Measurements from ENCODE around the gene SPTB. TPM values are rescaled to one million over a fixed set of nuclear protein-coding genes. Genes with fewer than 3 reads are reported as not detected.

SPTB gene
- total and polyA plus RNA-seq, 9 of the 15 experiments (the other 6 are each of a cell fraction or from before 2014, with no cell fraction given), result 0.21 to 45.9 (median 11.7) TPM

DNA sequence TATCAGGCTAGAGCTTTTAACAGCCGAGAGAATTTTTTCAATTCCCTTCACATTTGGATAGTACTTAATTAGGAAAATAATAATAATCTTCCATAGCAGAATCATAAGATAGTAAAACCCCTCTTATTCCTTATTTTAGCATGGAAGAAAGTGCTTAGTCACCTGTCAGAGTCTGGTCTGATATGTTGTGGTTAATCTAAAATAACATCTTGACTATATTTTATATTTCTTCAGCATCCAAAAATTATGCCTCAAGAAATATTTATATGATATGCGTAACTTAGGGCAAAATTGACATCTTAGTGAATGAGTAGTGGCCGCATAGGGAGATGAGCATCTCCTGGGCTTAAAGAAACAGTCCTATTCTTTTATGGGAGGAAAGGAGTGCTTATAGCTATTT lies 47.3 kb upstream of the SPTB start:
- no peak for TF ChIP-seq ZNF12 (CRISPR knock-in tag; IDR thresholded peaks at IDR 0.05)
- TF ChIP-seq NFE2L1 (tag; IDR thresholded peaks at IDR 0.05; ENCODE audit: borderline replicate concordance, low read depth), result 0 out of 2 replicates have a peak, but pooled peaks have one; percentile 15
- TF ChIP-seq ZNF778 (CRISPR knock-in tag; IDR thresholded peaks at IDR 0.05), result no peak
- TF ChIP-seq NFE2 (IDR thresholded peaks at IDR 0.05; ENCODE audit: low read depth), result peak; percentile 39; the same call in 1 of the 2 replicates
- TF ChIP-seq MAFG (tag; conservative IDR thresholded peaks at IDR 0.05), result peak; percentile 46
- Histone ChIP-seq H3K9ac (ENCODE audit: insufficient read depth in 1 of 2, low read depth in 2 of 2, low read length in 2 of 2) (no peak overlapping the region), H3K9me1 (ENCODE audit: control insufficient read depth, insufficient read depth, low read length) (no peaks in the 10 kb centered on the region), H3K79me2 (ENCODE audit: control insufficient read depth, insufficient read depth, low read length) (peaks cover under 1% of the 10 kb centered on the region; the same call in 1 of the 3 replicates), H3K4me1 (replicated peaks in 1 of 2; ENCODE audit: control insufficient read depth in 2 of 2, insufficient read depth in 2 of 2, low read length in 2 of 2) (no peaks in the 10 kb centered on the region), H4K20me1 (replicated peaks; ENCODE audit: control insufficient read depth, insufficient read depth, low read length) (no peaks in the 10 kb centered on the region), H3K9me3 (replicated peaks; ENCODE audit: control insufficient read depth, insufficient read depth, low read depth, low read length) (no peaks in the 10 kb centered on the region), H3K4me3 (no peak overlapping the region), H3K27me3 (ENCODE audit: control insufficient read depth in 2 of 2, insufficient read depth in 2 of 2, low read length in 2 of 2) (no peaks in the 10 kb centered on the region), H3K27ac (ENCODE audit: extremely low read depth, low read depth, low read length) (no peak overlapping the region), H3K4me2 (ENCODE audit: insufficient read depth, low read length) (no peak overlapping the region), H3K36me3 (ENCODE audit: control insufficient read depth, insufficient read depth, low read length) (peaks cover 62% of the 10 kb centered on the region; the same call in 2 of the 3 replicates), H2AFZ (ENCODE audit: low read depth, low read length) (no peak overlapping the region)
- CTCF ChIA-PET (ENCODE audit: low intra/inter-chr PET ratio), result no interaction called here
- 90% methylated on average over 3 of the region's 3 CpGs for WGBS (ENCODE audit: insufficient coverage, low coverage, missing lambda C conversion rate)
- ATAC-seq, result no peak
- no TSS peak for BruUV-seq (replicated peaks)
- DNase-seq (ENCODE audit: extremely low read depth in 1 of 4, low spot score in 3 of 4), result no peak
- intact Hi-C loops (cut with micrococcal nuclease), result no loop called here
- FAIRE-seq, result no peak
- in situ Hi-C loops (cut with MboI), result no loop called here
- POLR2A ChIA-PET, result interaction anchor here (0.6 to 2.5 kb wide), 3 partner anchors 10 to 497 kb away, joined by 3 to 10 read pairs (median 5); partner anchors contain the start of gene CHURC1

DNA sequence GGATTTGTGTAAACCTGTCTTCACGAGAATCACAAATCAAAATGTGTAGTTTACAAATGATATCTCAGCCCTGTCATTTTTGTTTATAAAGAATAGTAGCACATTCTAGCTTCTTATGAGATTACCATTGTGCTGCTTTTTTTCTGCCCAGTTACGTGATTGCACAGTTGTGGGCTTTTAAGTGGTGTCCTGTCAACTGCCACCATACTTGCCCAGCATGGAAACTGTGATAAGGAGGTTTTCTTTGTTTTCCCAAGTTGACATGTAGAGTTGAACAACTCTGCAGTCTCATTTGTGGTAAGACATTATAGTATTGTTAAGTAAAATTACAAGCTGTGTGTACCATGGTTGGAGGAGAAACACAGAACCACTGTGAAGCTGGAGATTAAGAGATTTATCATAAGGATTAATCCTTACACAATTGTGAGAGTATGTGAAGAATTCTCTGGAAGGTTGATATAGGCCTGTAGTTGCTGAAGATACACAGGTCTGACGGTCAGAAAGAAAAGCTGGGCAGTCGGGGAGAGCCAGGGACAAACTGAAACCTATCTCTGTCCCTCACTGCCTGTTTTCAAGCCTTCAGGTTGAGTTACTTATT lies 46.8 kb upstream of the SPTB start:
- H3K27ac ChIP-seq (ENCODE audit: extremely low read depth, low read depth, low read length), result no peak overlapping the region
- H3K9ac ChIP-seq (ENCODE audit: insufficient read depth in 1 of 2, low read depth in 2 of 2, low read length in 2 of 2), result no peak overlapping the region
- H3K9me1 ChIP-seq (ENCODE audit: control insufficient read depth, insufficient read depth, low read length), result no peaks in the 10 kb centered on the region
- no peaks in the 10 kb centered on the region for H3K9me3 ChIP-seq (replicated peaks; ENCODE audit: control insufficient read depth, insufficient read depth, low read depth, low read length)
- intact Hi-C loops (cut with micrococcal nuclease) (no loop called here), in situ Hi-C loops (cut with MboI) (no loop called here)
- H4K20me1 ChIP-seq (replicated peaks; ENCODE audit: control insufficient read depth, insufficient read depth, low read length), result no peaks in the 10 kb centered on the region
- H3K4me1 ChIP-seq (replicated peaks in 1 of 2; ENCODE audit: control insufficient read depth in 2 of 2, insufficient read depth in 2 of 2, low read length in 2 of 2), result no peaks in the 10 kb centered on the region
- H2AFZ ChIP-seq (ENCODE audit: low read depth, low read length), result no peak overlapping the region
- POLR2A ChIA-PET, result interaction anchor here (0.6 to 2.5 kb wide), 4 partner anchors 10 to 498 kb away, joined by 3 to 10 read pairs (median 4); partner anchors contain the start of gene CHURC1
- no peak overlapping the region for H3K4me3 ChIP-seq
- no peak for DNase-seq (ENCODE audit: extremely low read depth in 1 of 4, low spot score in 3 of 4)
- H3K4me2 ChIP-seq (ENCODE audit: insufficient read depth, low read length), result no peak overlapping the region
- H3K36me3 ChIP-seq (ENCODE audit: control insufficient read depth, insufficient read depth, low read length), result peaks cover 57% of the 10 kb centered on the region; the same call in 2 of the 3 replicates
- BruUV-seq (replicated peaks), result no TSS peak
- no peak for ATAC-seq
- 76% methylated on average over 4 of the region's 4 CpGs for WGBS (ENCODE audit: insufficient coverage, low coverage, missing lambda C conversion rate)
- FAIRE-seq, result no peak
- H3K27me3 ChIP-seq (ENCODE audit: control insufficient read depth in 2 of 2, insufficient read depth in 2 of 2, low read length in 2 of 2), result no peaks in the 10 kb centered on the region
- CTCF ChIA-PET (ENCODE audit: low intra/inter-chr PET ratio), result no interaction called here
- H3K79me2 ChIP-seq (ENCODE audit: control insufficient read depth, insufficient read depth, low read length), result peaks cover 3% of the 10 kb centered on the region; the same call in 1 of the 3 replicates
- TF ChIP-seq, protein P1, sequence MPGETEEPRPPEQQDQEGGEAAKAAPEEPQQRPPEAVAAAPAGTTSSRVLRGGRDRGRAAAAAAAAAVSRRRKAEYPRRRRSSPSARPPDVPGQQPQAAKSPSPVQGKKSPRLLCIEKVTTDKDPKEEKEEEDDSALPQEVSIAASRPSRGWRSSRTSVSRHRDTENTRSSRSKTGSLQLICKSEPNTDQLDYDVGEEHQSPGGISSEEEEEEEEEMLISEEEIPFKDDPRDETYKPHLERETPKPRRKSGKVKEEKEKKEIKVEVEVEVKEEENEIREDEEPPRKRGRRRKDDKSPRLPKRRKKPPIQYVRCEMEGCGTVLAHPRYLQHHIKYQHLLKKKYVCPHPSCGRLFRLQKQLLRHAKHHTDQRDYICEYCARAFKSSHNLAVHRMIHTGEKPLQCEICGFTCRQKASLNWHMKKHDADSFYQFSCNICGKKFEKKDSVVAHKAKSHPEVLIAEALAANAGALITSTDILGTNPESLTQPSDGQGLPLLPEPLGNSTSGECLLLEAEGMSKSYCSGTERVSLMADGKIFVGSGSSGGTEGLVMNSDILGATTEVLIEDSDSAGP (CRISPR knock-in tag; IDR thresholded peaks at IDR 0.05), result no peak
- TF ChIP-seq ARNT (IDR thresholded peaks at IDR 0.05) (no peak), E2F3 (CRISPR knock-in tag; IDR thresholded peaks at IDR 0.05) (no peak), STAG1 (CRISPR knock-in tag; IDR thresholded peaks at IDR 0.05; ENCODE audit: borderline replicate concordance) (no peak)

All from K562 (cell line).